Neutrophil (primary cell): ENCODE measurements around the gene TSPAN9.

Source experiments
- H3K27ac ChIP-seq: fragments of 200-600 bp; sonication (generic); 2 replicates; pipeline ENCODE4 v1.5.1; 2016; ENCODE audit warnings: mild to moderate bottlenecking, moderate library complexity
- H3K27me3 ChIP-seq: fragments of 200-600 bp; sonication (generic); 2 replicates; pipeline ENCODE4 v1.6.0; 2016; ENCODE audit warnings: mild to moderate bottlenecking
- H3K36me3 ChIP-seq: fragments of 200-600 bp; sonication (generic); 2 replicates; pipeline ENCODE4 v1.5.1; 2017
- H3K4me1 ChIP-seq, 2 experiments: fragments of 200-600 bp in 1 of 2; sonication (generic) in 1 of 2; 1 replicate in 1 of 2; 2 replicates in 1 of 2; pipeline versions ENCODE4 v1.5.1 to v1.6.1; 2013 to 2016; ENCODE audit warnings: low read depth in 1 of 2, low read length in 1 of 2, mild to moderate bottlenecking in 1 of 2, moderate library complexity in 1 of 2; ENCODE audit not compliant: control insufficient read depth in 1 of 2, insufficient read depth in 1 of 2
- H3K4me3 ChIP-seq, 2 experiments: fragments of 200-600 bp in 1 of 2; sonication (generic) in 1 of 2; 1 replicate in 1 of 2; 2 replicates in 1 of 2; pipeline ENCODE4 v1.5.1; 2013 to 2016; ENCODE audit warnings: low read depth in 1 of 2, low read length in 1 of 2, mild to moderate bottlenecking in 1 of 2, moderate library complexity in 1 of 2
- H3K9me3 ChIP-seq: fragments of 200-600 bp; sonication (generic); 2 replicates; pipeline ENCODE4 v1.5.1; 2016
- TF ChIP-seq, protein P1 (sequence below): fragments of 200-600 bp; sonication (generic); IDR thresholded peaks from 2 replicates; pipeline ENCODE4 v1.5.1; 2016; ENCODE audit warnings: antibody characterized with exemption

Gene TSPAN9

DNA sequence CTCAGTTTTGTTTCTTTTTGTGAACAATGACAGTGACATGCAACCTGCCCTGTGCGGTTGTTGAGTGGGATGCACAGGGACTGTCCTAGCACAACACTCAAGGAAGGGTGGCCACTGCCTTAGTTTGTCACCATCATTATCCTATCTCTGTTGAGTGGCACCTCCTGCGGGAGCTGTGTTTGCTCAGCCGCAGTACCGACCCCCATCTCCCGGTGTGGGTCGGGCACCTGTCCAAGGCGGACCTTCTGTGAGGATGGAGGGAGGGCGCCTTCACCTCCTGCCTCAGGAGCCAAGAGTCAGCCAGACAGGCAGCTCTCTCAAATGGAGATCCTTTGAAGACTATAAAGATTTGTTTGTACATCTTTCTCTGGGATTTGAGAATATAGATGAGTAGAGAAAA is 142.1 kb downstream of the TSPAN9 start:
- Histone ChIP-seq H3K27ac (no peak overlapping the region), H3K4me3 (no peak overlapping the region), H3K9me3 (no peaks in the 10 kb centered on the region), H3K4me1 (no peaks in the 10 kb centered on the region), H3K36me3 (no peaks in the 10 kb centered on the region), H3K27me3 (peaks cover 5% of the 10 kb centered on the region)
- TF ChIP-seq, protein P1, sequence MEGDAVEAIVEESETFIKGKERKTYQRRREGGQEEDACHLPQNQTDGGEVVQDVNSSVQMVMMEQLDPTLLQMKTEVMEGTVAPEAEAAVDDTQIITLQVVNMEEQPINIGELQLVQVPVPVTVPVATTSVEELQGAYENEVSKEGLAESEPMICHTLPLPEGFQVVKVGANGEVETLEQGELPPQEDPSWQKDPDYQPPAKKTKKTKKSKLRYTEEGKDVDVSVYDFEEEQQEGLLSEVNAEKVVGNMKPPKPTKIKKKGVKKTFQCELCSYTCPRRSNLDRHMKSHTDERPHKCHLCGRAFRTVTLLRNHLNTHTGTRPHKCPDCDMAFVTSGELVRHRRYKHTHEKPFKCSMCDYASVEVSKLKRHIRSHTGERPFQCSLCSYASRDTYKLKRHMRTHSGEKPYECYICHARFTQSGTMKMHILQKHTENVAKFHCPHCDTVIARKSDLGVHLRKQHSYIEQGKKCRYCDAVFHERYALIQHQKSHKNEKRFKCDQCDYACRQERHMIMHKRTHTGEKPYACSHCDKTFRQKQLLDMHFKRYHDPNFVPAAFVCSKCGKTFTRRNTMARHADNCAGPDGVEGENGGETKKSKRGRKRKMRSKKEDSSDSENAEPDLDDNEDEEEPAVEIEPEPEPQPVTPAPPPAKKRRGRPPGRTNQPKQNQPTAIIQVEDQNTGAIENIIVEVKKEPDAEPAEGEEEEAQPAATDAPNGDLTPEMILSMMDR, result no peak

DNA sequence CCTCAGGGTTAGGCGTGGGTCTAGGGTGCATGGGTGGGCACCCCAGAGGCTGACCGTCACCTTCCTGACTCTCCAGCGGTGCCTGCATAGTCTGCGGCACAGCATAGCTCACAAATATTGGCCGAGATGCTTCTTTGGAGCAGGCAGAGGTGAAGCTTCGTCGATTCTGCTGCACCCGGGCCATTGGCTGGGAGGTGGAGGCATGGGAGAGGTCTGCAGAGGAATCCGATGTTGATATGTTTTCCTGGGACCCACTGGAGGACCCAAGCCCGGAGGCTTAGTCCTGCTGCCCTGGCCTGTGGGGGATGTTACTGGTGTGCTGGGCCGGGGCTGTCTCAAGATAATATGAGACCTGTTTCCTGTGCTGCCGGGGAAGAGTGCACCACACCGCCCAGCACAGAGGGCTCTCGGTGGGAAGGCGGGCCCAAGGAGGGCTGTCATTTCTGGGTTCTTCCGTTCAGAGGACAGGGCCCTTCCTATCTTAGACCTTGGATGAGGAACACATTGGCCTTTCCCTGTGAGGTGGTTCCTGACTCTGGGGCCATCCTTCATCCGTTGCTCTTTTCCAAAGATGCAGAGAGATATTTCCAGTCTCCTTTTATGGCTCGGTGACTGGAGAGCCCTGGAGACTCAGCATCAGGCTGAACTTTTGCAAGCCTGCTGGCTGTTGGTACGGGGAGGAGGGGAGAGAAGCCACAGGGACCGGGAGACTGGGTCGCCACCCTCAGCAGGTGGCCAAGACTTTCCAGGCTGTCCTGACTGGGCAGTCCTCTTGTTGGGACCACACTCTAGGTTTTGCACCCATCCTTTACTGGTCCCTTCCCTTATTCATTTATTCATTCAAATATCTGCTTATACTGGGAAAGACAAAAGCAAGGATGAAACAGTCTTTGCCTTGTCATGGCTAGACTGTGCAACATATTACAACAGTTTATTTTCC is 143.5 kb downstream of the TSPAN9 start:
- no peaks in the 10 kb centered on the region for H3K36me3 ChIP-seq
- H3K27me3 ChIP-seq, result peaks cover 17% of the 10 kb centered on the region
- no peak overlapping the region for H3K4me3 ChIP-seq
- TF ChIP-seq, protein P1, result no peak
- H3K9me3 ChIP-seq, result no peaks in the 10 kb centered on the region
- H3K27ac ChIP-seq, result no peak overlapping the region
- H3K4me1 ChIP-seq, result no peaks in the 10 kb centered on the region

DNA sequence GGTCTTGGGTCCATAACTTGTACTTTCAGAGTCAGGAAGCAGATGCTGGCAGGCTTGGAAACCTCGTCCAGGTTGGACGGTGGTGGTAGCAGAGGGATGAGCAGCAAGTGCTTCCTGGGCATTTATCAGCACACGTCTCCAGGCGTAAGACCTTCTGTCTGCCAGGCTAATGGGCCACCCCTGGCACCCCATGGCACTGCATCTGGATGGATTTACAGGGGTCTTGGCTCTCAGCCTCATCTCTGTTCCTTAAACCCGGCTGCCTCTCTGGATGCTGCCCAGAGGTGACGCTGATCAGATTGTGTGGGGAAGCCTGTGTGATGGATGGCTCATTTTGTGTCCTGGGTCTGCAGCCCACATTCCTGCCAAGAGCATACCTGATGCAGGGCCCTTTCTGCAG is 145.1 kb downstream of the TSPAN9 start:
- TF ChIP-seq, protein P1, result no peak
- peaks cover 23% of the 10 kb centered on the region for H3K27me3 ChIP-seq

DNA sequence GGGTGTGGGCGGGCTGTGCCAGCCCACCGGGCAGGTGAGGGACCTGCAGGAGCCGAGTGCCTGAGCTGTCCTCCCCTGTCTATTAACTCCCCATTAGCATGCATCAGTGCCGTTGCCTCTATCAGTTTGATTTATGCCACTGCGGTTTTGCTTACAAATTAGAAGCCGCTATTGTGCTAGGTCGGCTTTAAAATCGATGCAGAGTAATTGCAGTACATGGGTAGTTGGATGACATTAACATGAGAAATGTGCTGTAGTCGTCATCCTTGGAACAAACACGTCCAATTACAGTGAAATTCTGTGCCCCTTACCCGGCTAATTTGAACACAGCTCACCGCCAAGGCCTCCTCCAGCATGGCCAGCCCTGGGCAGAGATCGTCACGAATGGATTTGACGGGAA is 145.8 kb downstream of the TSPAN9 start:
- no peak overlapping the region for H3K4me3 ChIP-seq
- no peaks in the 10 kb centered on the region for H3K36me3 ChIP-seq
- no peaks in the 10 kb centered on the region for H3K9me3 ChIP-seq

More for the DNA sequence above, 145.1 kb downstream of the TSPAN9 start:
- H3K36me3 ChIP-seq, result no peaks in the 10 kb centered on the region
- H3K4me3 ChIP-seq, result no peak overlapping the region
- no peak overlapping the region for H3K27ac ChIP-seq
- no peaks in the 10 kb centered on the region for H3K9me3 ChIP-seq
- H3K4me1 ChIP-seq, result no peaks in the 10 kb centered on the region

DNA sequence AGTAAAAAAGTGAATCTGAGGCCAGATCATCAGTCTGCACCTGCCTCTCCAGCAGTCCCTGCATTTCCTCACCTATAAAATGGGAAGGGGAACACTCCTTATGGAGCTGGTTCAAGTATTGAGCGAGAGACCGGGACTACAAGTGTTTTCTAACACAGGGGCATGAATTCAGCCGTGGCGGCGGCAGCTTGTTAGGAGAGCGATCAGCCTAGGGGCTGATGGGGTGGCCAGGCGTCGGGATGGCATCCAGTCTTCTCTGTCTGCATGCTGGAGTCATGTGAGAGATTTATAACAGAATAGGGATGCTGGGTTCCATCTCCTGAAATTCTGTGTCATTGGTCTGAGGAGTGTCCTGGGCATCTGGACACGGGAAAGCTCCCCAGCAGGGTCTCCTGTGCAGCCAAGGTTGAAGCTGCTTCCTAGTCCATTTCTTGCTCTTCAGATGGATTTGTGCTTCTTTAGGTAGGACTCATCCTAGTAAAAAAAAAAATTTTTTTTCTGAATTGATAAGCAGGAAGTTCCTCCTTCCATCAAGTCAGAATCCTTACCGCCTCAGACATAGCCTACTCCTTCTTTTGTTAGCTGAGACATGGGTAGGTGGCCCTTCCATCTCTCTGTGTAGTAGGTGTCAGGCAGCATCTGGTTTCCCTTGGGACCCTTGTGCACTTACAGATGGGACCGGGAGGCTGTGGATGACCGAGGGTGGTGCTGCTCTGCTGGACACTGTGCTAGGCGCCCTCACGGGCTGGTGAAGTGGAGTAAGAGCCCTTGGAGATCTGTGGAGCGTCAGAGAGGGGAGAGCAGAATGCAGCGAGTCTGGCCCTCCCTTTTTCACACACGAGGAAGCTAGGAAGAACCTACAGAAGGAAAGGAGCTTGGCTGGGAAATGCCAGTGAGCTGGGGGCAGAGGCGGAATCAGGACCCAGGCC is 146.7 kb downstream of the TSPAN9 start:
- TF ChIP-seq, protein P1, result no peak
- H3K27ac ChIP-seq, result no peak overlapping the region
- H3K9me3 ChIP-seq, result no peaks in the 10 kb centered on the region
- peaks cover 23% of the 10 kb centered on the region for H3K27me3 ChIP-seq
- no peak overlapping the region for H3K4me3 ChIP-seq
- H3K36me3 ChIP-seq, result no peaks in the 10 kb centered on the region
- H3K4me1 ChIP-seq, result no peaks in the 10 kb centered on the region

More for the DNA sequence above, 145.8 kb downstream of the TSPAN9 start:
- H3K27me3 ChIP-seq, result peaks cover 23% of the 10 kb centered on the region
- H3K4me1 ChIP-seq, result no peaks in the 10 kb centered on the region
- H3K27ac ChIP-seq, result no peak overlapping the region
- TF ChIP-seq, protein P1, result no peak
